ENCODE results near the gene LAMC3.
A peak's percentile ranks its signal among the peaks of the same experiment; 100 is the strongest.

The LAMC3 gene

GRCh38 chr9:131094015-131094414 is 85.0 kb downstream of the LAMC3 start:
- no peak overlapping the region for H3K4me3 ChIP-seq (replicated peaks; ENCODE audit: low read depth, low read length)
- no peak for TF ChIP-seq CTCF (IDR thresholded peaks at IDR 0.05; ENCODE audit: low read length, missing control alignments)
- no peak for DNase-seq (ENCODE audit: low read depth)

DNA sequence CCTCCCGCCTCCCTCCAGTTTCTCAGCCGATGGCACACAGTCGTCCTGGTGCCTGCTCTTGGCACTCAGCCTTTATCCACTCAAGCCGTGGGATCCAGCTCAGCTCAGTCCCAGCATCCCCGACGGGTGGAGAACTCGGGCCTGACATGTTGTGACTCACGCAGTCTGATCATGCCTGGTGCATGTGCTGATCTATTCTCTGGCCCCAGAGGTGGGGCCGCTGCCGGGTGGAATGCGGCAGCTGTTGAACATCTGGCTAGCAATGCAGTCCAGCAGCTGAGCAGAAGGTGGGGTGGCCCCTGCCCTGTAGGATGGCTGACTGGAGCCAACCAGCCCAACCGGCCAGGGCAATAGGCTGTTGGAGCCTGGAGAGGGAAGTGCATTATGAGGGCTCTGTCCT is 85.6 kb downstream of the LAMC3 start:
- no peak overlapping the region for H3K4me3 ChIP-seq (replicated peaks; ENCODE audit: low read depth, low read length)
- peak; percentile 40 for DNase-seq (ENCODE audit: low read depth)
- TF ChIP-seq CTCF (IDR thresholded peaks at IDR 0.05; ENCODE audit: low read length, missing control alignments) = no peak

GRCh38 chr9:131095666-131096268 is 86.8 kb downstream of the LAMC3 start:
- H3K4me3 ChIP-seq (replicated peaks; ENCODE audit: low read depth, low read length) = no peak overlapping the region
- no peak for DNase-seq (ENCODE audit: low read depth)
- TF ChIP-seq CTCF (IDR thresholded peaks at IDR 0.05; ENCODE audit: low read length, missing control alignments) = no peak

DNA sequence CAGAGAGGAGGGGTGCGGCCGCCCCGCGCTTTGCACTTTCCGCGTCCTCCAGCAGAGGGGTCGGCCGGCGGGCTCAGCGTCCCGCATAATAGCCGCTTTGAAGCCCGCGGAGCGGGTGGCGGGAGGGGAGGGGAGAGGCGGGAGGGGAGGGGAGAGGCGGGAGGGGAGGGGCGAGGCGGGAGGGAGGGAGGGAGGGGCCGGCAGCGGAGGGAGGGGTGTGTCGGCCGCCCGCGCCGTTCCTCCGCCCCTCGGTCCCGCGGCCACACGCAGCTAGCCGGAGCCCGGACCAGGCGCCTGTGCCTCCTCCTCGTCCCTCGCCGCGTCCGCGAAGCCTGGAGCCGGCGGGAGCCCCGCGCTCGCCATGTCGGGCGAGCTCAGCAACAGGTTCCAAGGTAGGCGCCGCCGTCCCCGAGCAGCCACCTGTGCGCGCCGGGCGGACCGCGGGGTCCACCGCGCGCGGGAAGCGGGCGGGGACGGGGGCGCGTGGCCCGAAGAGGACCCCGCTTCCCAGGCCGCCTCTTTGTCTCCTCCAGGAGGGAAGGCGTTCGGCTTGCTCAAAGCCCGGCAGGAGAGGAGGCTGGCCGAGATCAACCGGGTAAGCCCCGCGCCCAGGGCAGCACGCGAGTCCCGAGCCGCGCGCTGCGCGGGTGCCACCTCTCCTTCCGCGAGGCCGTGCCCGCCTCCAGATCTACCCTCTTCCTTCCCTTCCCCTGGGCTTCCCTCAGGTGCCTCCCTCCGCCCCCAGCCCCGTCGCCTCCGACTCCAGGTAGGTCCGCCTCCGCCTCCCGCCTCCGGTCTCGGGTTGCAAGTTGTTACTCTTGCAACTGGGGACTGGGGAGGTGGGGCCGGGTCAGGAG is 87.5 kb downstream of the LAMC3 start, which contains the start of gene AIF1L:
Gene AIF1L (plus strand): TSS at position 263 of the 857 bp plus-strand sequence. CDS start 99 bp downstream, at position 362.
- no peak for DNase-seq (ENCODE audit: low read depth)
- H3K4me3 ChIP-seq (replicated peaks; ENCODE audit: low read depth, low read length) = no peak within 1 kb of the TSS
- TF ChIP-seq CTCF (IDR thresholded peaks at IDR 0.05; ENCODE audit: low read length, missing control alignments) = no peak

DNA sequence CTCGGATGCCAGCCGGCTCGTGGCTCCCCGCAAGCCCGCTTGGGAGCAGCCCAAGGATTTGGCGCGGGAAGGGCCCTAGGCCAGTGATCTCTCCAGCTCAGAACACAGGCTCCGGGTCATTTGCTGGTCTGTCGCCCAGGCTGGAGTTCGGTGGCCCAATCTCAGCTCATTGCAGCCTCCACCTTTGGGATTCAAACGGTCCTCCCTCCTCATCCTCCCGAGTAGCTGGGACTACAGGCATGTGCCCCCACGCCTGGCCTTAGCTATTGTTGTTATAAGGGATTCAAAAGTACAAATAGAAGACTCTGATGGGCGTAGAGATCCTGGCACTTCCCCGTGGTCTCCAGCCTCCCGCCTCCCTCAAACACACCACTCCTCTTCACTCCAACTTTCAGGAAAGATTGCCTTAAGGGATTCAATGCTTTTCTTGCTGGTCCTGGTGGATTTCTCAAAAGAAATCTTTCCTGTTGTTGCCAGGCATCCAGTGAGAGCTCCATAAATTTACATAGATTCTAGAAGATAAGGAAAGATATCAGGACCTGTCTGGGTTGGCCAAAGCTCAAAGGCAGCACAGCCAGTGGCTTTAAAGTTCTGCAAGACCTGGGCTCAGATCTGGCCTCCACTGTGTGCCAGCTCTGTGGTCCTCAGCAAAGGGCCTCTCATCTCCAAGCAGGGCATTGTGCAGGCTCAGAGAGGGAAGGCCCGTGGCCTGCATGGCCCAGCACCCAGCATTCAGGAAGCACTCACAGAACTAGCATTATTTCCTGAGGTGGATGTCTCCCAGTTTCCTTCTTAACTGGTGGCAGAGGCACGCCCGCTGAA is 88.4 kb downstream of the LAMC3 start:
- no peak for TF ChIP-seq CTCF (IDR thresholded peaks at IDR 0.05; ENCODE audit: low read length, missing control alignments)
- no peak for DNase-seq (ENCODE audit: low read depth)
- H3K4me3 ChIP-seq (replicated peaks; ENCODE audit: low read depth, low read length) = no peak overlapping the region

GRCh38 chr9:131097948-131098278 is 88.9 kb downstream of the LAMC3 start:
- no peak for TF ChIP-seq CTCF (IDR thresholded peaks at IDR 0.05; ENCODE audit: low read length, missing control alignments)
- H3K4me3 ChIP-seq (replicated peaks; ENCODE audit: low read depth, low read length) = no peak overlapping the region
- DNase-seq (ENCODE audit: low read depth) = no peak

Data from fibroblast of pulmonary artery (primary cell).